ENCODE results near the gene WDR7.
A peak's percentile ranks its signal among the peaks of the same experiment; 100 is the strongest.

Gene WDR7

DNA sequence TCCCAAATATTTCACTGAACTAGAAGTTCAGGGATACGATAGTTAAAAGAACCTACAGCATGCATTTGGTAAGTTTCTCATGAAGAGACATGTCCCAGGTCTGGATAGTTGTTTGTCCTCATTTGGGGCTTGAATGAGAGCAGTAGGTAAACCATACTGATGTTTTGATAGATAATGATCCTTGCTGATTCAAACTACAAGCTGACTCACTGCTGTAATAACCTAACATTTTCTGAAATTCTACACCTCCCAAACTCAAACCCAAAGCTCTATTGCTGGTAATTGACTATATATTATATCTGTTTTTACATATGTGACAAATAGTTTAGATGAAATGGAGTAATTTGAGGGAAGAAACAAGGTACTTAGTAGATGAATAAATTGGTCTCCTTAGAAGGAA, 341.6 kb downstream of the WDR7 start:
- DNase-seq (ENCODE audit: low spot score): no peak

DNA sequence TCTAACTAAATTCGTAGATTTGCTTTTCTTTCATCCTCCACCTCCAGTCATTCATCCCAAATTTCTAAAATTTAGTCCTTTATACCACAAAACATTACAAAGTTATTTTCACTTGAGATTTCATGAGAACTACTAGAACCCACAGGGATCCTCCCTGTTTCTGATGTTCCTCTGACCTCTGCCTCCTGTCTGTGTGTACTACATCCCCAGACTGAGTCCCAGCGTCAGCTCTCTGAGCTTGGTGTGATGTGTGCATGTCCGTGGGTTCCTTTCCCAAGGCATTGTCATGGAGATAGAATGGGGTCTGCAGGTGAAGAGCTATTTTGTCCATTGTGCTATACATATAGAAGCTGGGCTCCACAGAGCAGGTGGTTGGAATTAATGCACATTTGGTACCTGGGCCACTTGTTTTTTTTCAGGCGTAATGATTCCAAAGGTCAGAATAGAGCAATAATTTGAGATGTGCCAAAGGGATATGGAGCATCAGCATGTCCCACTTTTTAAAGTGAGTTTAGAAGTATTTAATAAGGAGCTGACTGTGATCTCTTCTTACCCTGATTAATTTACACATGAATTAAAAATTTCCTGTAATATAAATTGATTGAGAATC, 344.5 kb downstream of the WDR7 start:
- no peak for DNase-seq (ENCODE audit: low spot score)

DNA sequence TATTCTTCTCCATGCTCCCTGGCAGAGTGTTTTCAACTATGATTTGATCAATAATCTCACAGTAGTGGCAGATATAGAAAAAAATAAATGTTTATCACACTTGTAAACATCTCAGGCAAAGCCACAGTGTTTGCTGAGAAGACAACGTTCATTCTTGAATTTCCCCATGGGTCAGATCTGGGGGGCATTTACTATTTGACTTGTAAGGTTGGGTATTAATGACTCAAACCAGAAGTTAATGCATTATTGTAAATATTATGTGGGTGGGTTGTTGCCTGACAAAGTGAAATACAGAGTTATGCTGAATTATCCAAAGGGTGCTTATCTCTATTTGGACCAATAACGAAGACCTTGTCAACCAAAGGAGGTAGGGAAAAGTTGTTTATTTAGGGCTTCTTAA, 346.0 kb downstream of the WDR7 start:
- DNase-seq (ENCODE audit: low spot score): no peak

DNA sequence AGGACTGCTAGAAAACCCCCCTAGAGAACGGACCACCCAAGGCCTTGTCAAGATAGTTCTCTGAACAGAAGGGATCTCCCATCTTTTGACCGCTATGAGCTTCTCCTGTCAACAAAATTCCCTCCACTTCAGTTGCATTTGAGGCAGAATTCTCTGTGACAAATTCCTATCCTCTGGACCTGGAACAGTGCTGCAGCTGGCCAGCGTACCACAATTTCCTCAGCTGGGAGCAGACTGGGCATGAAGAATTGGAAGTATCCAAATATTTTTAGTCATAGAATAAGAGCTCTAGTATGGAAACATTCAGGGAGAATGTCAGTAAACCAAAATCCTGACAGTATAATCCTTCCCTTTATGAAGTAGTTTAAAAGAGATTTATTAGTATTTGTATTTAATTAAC, 348.7 kb downstream of the WDR7 start:
- no peak for DNase-seq (ENCODE audit: low spot score)

DNA sequence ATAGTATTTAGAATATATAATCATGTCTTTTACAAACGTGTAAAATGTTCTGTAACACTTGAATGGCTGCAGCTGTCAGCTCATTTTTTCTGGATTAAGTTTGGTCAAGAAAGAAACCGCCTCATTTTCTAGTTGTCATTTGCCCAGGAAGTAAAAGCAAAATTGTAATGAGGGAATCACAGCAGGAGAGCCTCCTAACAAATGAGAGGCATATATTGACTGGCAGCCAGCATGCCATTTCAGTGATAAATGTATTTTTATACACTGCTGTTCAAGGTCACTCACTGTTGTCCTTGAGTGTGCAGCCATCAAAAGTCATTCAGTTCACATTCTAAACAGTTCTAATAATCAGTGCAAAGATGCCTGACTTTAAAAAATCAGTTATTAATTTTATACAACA, 351.5 kb downstream of the WDR7 start:
- DNase-seq (ENCODE audit: low spot score): no peak

DNA sequence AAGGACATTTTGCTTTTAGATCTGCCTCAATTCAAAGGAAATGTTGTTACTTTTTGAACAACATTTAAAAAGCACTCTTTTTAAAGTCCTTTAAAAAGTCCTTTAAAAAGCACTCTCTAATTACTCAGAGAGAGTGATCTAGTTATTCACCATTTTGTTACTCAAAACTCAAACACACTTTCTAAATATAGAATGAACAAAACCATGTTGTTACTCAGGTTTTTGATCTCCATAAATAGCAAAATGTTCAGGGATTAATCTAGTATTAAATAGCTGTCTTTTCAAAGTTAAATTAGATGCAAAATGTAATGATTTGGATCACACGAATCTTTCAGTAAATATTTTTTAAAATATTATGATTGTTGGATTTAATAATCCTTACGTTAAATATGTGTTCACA, 352.2 kb downstream of the WDR7 start:
- no peak for DNase-seq (ENCODE audit: low spot score)

DNA sequence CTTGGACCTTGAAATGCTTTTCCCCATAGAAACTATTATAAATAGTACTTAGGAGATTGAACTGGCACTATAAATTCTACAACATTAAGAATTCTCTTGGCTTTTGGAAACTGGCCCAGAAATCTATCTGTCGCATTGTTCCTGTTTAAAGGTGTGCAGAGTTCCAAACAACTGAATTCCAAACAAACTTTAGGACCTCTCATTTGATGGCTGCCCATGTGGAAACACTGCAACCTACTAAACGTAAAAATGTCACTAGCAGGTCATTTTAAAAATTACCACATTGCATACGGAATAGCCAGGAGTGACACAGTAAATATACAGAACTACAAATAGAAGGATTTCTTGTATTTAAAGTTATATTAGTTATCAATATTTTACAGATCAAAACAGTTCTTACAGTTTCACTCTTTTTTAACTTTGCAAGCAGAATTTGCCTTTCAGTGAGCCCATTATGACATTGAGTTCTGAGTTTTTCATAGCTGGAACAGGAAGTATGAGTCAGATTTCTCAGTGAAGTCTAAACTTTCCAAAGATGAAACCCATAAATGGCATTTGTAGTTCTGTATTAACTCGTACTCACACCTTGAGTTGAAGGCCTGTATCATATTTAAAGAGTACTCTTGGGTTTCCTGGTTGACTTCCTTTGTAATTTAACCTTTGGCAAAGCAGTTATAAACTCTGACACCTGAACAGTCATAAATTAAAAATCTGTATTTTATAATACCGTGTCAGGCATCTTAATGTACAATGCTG, 353.4 kb downstream of the WDR7 start:
- DNase-seq (ENCODE audit: low spot score): peak; percentile 36

DNA sequence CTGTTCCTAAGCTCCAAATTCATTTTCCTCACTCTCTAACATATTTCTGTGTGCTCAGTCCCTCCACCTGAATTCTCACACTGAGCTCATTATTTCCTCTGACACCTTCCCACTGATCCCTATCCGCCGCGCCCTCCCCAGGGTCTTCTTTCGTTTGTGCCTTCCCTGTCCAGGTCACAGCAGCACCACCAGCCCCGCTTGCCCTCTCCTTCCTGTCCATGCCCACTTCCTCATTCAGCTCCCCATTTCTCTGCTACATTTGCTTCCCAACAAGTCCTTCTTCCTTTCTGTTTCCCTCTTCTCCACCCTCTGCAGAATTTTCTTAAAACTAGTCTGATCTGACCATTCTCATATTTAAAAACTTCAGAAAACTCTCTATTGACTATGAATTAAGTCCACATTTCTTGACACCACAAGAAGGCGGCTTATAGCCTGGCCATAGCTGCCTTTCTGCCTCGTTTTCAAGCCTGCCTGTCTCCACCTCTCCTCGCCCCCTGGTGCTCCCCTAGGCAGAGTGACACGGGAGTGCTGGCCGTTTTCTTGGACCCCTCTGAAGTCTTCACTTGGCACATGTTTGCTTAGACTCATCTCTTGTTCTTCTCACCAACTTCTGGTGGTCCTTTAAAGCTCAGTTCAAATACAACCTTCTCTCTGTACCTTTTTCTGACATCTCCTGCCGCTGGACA, 357.0 kb downstream of the WDR7 start:
- no peak for DNase-seq (ENCODE audit: low spot score)

DNA sequence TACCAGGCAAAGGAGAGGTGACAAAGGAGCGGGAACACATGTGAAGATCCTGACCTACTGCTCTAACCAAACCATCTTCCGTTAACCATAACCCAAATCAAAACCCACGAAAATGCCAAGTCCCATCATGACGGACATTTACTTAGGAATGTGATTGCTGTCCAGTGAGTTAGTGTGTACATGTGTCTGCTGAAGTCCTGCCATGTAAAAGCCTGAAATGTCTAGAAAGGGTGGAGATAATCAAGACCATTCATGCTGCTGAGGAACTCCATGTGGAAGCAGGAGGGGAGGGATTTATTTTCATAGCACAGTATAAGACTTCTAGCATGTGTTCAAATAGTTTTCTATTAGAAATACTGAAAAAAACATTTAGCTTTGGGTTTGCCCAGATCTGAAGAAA, 358.7 kb downstream of the WDR7 start:
- DNase-seq (ENCODE audit: low spot score): no peak

DNA sequence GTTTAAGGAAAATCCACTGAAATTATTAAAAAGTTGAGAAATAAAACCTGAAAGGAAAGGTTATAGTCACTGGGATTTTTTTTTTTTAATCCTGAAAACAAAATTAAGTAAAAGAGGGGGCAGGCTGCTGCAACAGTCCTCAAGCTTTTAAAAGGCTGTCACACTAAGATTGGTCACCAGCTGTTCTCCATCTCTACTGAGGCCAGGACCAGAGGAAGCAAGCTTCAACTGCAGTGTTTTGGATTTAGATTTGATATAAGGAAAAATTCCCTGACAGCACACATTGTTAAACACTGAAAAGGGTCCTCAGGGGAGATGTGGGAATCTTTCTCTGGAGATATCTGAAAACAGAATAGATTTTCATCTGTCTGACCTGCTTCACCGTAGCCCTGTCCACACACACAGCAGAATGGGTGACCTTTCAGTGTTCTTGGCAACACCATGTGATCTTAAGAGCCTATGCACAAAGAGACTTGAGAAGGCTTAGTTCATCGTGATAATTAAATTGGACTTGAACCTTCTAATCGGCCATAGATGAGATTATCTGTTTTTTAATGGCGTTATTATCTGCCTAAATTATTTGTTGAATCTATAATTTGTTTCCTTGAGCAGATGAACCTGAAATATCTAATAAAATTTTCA, 363.7 kb downstream of the WDR7 start:
- DNase-seq (ENCODE audit: low spot score): no peak

DNA sequence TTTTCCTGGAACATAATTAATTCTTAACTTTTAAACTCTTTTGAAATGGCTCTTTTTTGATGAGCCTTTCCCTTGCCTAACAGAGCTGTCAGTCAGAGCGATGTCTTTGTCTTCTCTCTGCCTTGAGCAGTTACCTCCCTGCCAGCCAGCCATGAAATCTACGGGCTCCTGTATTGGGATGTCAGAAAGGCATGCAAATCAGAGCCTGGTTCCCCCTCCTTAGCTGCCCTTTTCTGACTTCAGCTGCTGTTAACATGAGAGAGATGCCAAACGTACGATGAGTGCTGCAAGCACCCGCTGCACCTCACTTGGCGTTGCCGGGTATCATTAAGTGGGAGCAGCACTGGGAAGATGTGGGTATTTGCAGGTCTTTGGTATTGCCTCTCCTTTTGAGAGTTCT, 364.3 kb downstream of the WDR7 start:
- DNase-seq (ENCODE audit: low spot score): no peak

DNA sequence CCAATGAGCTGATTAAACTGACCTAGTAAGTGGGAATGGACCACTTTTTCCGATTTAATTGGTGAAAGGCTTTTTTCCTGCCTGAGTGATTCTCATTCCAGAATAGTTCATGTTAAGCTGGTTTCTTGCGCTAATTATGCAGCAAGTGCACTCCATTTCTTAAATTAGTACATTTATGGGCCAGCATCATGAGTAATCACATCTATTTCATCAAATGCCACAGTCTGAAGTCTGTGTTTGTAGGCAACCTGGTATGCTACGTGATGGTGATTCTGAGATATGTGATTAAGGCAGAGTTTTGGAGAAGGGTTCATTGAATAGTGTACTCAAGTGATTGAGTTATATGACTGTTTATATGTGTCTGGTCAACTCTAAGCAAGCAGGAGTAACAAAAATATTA, 367.7 kb downstream of the WDR7 start:
- no peak for DNase-seq (ENCODE audit: low spot score)

DNA sequence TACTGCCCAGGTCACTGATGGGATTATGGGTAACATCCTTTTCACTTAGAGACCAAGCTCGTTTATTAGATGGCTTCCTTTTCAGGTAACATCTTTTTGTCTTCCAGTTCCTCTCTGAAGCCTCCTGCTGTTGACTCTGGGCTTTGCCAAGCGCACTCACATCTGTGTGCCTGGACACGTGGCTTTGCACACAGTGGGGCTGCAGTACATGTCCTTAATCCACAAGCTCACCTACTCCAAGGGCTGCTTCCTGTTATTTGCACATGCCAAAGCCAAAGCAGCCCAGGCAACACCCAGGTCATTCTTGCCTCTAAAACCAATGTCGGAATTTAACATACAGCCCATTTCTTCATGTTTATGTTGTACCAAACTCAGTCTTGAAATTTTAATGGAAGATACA, 371.6 kb downstream of the WDR7 start:
- no peak for DNase-seq (ENCODE audit: low spot score)

DNA sequence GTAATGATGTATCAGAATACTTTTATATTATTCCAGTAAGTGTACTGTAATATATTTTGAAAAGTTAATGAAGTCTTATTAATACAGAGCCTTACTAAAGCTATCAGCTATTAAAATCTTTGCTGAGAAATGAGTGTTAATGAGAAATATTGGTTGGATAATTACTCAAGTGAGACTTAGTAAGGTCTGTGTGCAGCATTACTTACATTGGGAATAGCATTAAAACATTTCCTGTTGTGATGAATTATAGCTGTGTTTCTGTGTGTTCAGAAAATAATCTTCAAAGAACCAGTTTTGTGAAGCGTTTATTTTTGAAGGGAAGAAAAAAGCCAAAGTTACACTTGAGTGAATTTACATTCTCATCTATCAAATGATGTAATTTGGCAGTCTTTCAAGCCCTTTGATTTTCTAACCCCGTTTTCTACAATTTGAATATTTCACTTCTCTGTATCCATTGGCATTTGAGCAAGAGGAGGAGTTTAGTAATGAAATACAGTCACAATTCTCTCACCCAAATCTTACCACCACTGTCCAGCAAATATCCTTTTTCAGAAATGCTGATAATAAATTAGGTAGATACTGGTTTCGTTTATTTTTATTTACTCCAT, 372.2 kb downstream of the WDR7 start:
- no peak for DNase-seq (ENCODE audit: low spot score)

DNA sequence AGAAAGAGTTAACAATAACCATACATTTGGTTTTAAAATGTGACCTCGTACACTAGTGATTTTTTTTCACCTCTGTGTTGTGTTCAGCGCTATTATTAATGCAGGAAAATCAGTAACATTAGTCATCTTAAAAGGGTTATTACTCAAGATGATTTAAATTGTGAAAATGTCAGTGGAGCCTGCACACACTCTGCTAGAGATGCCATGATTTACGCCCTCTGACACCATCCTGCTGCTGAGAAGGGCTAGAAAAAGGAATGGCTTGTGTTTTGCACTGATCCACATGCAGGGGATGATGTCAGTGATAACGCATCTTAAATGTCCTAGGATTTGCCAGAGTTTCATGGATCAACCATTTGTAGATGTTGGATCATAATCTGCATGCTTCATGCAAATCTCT, 374.4 kb downstream of the WDR7 start:
- DNase-seq (ENCODE audit: low spot score): no peak

DNA sequence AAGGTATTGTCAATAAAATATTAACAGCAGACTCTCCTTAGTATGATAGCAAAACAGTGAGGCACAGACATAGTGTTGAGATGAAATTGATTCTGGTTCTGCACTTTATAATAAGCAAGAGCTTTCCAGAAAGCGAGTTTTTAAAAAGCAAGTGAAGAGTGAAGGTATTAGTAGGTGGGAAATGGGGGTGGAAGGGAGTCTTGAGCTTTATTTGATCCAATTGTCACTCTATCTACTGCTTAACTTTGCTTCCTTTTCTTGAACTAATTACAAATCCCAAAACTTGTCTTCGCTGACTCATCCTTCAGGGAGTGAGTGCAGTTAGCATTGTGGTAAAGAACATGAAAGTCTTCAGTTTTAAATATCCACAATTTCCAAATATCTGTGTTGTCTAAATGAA, 375.2 kb downstream of the WDR7 start:
- DNase-seq (ENCODE audit: low spot score): no peak

DNA sequence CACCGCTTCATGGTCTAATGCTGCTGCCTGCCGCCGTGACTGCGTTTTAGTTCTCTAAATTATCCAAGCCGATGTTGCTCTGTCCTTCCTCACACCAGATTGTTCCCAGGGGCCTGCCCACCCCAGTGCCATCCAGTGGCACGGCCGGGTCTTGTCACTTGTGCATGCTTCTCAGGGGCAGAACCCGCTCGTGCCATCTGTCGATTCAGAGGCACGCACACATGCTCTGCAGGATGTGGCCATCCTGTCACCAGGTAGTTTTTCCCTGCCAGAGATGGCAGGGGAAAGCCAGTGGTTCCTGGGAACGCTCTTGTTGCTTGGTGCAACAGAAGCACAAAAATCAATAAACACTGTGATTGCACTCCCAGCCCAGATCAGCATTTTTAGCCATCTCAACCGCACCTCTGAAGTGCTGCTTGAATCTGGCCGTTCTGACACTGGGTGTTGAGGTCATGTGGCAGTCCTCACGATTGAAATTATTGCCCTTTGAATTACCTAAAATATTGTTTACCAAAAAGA, 376.1 kb downstream of the WDR7 start:
- DNase-seq (ENCODE audit: low spot score): no peak

DNA sequence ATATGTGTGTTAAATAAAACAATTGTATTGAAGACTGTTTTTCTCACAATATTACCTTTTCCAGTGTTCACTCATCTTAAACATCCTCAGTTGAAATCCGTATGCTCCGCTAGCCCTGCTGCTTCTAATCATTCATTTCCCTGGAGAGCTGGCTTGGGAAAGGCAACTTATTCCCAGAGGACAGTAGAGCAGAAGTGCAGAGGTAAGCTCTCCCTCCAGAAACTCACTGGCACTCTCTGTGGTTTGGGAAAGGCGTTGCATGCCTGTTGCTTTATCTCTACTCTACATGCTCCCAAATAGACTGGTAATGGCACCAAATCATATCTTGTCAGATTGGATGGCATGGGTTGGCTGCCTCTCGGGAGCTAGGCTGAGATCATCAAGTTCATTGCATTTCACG, 378.6 kb downstream of the WDR7 start:
- no peak for DNase-seq (ENCODE audit: low spot score)

DNA sequence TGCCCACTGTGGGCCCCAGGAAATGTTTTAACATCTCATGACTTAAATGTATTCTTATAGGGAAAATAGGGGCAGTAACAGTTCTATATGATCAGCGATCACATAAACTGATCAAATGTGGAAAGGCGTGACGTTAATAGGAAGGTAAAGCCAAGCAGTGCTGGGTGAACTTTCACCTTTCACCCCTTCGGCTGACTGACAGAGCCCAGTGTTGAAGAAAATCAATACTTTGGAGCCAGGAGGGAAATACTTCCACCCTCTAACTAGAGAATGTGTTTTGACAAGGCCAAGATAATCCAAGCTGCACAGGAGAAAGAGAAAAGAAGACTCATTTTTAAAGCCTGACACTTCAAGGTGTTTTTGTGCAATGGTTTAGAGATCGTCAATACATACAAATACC, 379.3 kb downstream of the WDR7 start:
- no peak for DNase-seq (ENCODE audit: low spot score)

DNA sequence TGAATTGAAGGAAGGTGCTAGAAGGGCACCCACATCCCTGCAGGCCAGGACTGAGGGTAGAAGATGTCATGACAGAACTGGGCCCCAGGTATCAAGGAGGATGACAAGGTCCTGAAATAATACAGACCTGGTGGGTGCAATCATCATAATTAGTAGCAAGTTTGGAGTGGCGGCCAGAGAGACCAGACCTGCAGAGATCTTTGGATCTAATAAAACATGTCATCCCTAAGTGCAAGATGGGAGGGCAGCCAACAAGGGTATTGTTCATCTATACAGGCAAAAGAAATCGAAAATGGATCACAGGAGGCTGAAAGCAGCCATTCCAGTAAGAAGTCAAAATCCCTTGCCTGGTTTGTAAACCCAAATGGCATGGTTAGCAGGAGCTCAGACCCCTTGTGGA, 384.4 kb downstream of the WDR7 start:
- DNase-seq (ENCODE audit: low spot score): no peak

DNA sequence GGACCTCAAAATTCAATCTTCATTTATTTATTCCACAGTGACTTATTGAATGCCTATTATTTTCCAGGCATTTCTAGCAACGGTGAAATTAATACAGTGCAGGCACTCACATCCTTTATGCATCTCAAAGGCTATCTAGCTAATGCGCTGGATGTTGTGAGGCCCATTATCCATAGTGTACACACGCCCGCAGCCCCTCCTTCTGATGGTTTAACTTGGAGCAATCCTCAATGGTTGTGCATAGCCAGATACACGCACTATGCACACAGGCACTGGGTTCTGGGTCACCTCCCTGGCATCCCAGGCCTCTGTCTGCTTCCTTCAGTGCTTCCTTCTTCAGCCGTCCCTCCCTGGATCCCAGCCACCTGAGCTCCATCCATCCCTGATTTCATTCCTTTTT, 387.2 kb downstream of the WDR7 start:
- DNase-seq (ENCODE audit: low spot score): no peak

DNA sequence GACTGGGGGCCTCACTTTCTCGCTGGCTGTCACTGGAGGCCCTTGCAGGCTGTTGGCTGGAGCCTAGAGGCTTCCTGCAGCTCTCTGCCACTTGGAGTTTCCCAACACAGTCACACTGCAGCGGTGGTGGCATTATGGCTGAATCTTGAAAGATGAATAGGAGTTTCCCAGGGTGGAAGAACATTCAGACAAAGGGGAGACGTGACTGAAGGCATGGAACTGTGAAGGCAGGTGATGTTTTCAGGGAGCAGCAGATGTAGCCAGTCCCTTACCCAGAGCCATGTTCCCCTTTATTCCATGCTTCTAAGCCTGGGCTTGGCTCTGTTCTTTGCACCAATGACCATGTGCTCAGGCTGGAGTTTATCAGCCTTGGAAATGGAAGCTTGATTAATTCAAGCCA, 389.0 kb downstream of the WDR7 start:
- DNase-seq (ENCODE audit: low spot score): no peak

Measured in hepatic stellate cell (primary cell).